Prostate gland (tissue), 2 donors: ENCODE results near the gene FLYWCH1. TPM values are rescaled to one million over a fixed set of nuclear protein-coding genes. Genes with fewer than 3 reads are reported as not detected.

Experiments used
- DNase-seq: peaks from one replicate; pipeline ENCODE4 v3.0.0-alpha.2; 2019; ENCODE audit warnings: low spot score
- H3K27ac ChIP-seq, 2 donors: fragments of 200-600 bp; sonication (generic); 2 replicates each; pipeline ENCODE4 v1.5.1; 2017 to 2019
- H3K27me3 ChIP-seq: fragments of 200-600 bp; sonication (generic); replicated peaks from 2 replicates; pipeline ENCODE4 v1.5.1; 2019; ENCODE audit not compliant: insufficient read depth
- H3K36me3 ChIP-seq, 2 donors: fragments of 200-600 bp; sonication (generic); 1 replicate in 1 of 2; 2 replicates in 1 of 2; pipeline versions ENCODE4 v1.5.1 to v1.8.1; 2017 to 2019
- H3K4me1 ChIP-seq: fragments of 200-600 bp; sonication (generic); replicated peaks from 2 replicates; pipeline ENCODE4 v1.5.1; 2019
- H3K4me3 ChIP-seq, 2 donors: fragments of 200-600 bp; sonication (generic); 2 replicates each; pipeline ENCODE4 v1.5.1; 2017 to 2019
- H3K9me3 ChIP-seq: fragments of 200-600 bp; sonication (generic); 2 replicates; pipeline ENCODE4 v1.5.1; 2017
- POLR2A ChIP-seq: fragments of 450-650 bp; IDR thresholded peaks from one replicate; pipeline ENCODE4 v1.6.1; 2016; ENCODE audit warnings: antibody characterized with exemption, mild to moderate bottlenecking
- POLR2AphosphoS5 ChIP-seq: sonication (generic); formaldehyde crosslinking; IDR thresholded peaks from one replicate; pipeline ENCODE4 v1.6.1; 2017; ENCODE audit warnings: antibody characterized with exemption
- WGBS: methylation state at CpG from one replicate; pipeline ENCODE4 v1.1.5; 2018; 5-methylcytosine and 5-hydroxymethylcytosine counted together
- intact Hi-C: fragments of 100-400 bp; cut with DNase I; formaldehyde crosslinking; loops from one replicate; pipeline ENCODE4 v1.14.2; 2022
- total RNA-seq, 2 donors: library from RNA; depleted of rRNA; stranded (reverse); fragments of >200 nt; gene quantifications; one replicate each; pipeline ENCODE4 v1.1.0, GENCODE V29; 2016
- TF ChIP-seq, protein P1 (sequence below), 4 experiments: fragments of 200-600 bp in 2 of 4; fragments of 450-650 bp in 2 of 4; sonication (generic) in 2 of 4; IDR thresholded peaks; 1 replicate in 3 of 4; 2 replicates in 1 of 4; pipeline ENCODE4 v1.5.1; 2016 to 2019; ENCODE audit warnings: antibody characterized with exemption in 4 of 4, mild to moderate bottlenecking in 2 of 4, moderate library complexity in 2 of 4

Gene FLYWCH1
- total RNA-seq, 2 donors from 2014 or later: 53.0 to 55.6 TPM

DNA sequence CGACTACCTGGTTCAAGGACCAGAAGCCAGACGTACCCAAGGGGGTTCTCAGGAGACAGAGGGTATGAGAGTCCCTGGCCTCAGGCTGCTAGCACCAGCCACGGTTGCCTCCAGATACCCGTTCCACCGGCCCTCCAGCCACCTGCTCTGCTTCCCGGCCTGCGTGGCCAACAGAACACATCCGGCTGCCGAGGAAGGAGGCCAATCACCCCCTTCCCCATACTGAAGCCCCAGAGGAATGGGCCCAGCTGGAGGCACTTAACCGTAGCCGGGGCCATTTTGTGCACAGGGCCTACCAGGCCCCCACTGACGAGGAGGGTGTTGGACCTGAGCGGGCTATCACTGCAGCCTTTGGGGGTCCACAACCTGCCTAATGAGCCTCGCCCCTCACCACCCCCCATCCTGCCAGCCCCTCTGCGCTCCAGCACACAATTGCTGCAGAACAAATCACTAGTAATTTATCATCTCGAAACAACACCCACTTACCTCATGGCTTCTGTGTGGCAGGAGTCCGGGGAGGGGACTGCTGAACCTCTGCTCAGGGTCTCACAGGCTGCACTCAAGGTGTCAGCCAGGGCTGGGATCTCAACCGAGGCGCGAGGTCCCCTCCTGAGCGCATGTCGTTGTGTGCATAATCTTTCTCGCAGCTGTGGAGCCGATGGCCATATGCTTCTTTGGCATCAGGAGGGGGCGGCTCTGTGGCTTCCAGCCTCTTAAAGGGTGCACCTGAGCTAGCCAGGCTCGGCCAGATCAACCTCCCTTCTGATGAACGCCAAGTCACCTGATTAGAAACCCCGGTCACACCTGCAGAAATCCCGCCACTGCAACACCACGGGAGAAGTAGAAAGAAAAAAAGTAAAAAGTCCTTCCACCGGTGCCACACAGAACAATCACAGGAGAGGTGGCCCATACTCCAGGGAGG, 42.2 kb downstream of the FLYWCH1 start:
- Histone ChIP-seq H3K36me3 (no peaks in the 10 kb centered on the region), H3K4me1 (no peaks in the 10 kb centered on the region), H3K4me3 (no peak overlapping the region), H3K27ac (no peak overlapping the region), H3K9me3 (no peaks in the 10 kb centered on the region), H3K27me3 (no peaks in the 10 kb centered on the region)
- 66% methylated on average over 29 of the region's 31 CpGs for WGBS
- no peak for DNase-seq
- TF ChIP-seq POLR2AphosphoS5 (no peak), POLR2A (no peak)
- TF ChIP-seq, protein P1, sequence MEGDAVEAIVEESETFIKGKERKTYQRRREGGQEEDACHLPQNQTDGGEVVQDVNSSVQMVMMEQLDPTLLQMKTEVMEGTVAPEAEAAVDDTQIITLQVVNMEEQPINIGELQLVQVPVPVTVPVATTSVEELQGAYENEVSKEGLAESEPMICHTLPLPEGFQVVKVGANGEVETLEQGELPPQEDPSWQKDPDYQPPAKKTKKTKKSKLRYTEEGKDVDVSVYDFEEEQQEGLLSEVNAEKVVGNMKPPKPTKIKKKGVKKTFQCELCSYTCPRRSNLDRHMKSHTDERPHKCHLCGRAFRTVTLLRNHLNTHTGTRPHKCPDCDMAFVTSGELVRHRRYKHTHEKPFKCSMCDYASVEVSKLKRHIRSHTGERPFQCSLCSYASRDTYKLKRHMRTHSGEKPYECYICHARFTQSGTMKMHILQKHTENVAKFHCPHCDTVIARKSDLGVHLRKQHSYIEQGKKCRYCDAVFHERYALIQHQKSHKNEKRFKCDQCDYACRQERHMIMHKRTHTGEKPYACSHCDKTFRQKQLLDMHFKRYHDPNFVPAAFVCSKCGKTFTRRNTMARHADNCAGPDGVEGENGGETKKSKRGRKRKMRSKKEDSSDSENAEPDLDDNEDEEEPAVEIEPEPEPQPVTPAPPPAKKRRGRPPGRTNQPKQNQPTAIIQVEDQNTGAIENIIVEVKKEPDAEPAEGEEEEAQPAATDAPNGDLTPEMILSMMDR (IDR thresholded peaks at IDR 0.05): no peak
- intact Hi-C loops: no loop called here

DNA sequence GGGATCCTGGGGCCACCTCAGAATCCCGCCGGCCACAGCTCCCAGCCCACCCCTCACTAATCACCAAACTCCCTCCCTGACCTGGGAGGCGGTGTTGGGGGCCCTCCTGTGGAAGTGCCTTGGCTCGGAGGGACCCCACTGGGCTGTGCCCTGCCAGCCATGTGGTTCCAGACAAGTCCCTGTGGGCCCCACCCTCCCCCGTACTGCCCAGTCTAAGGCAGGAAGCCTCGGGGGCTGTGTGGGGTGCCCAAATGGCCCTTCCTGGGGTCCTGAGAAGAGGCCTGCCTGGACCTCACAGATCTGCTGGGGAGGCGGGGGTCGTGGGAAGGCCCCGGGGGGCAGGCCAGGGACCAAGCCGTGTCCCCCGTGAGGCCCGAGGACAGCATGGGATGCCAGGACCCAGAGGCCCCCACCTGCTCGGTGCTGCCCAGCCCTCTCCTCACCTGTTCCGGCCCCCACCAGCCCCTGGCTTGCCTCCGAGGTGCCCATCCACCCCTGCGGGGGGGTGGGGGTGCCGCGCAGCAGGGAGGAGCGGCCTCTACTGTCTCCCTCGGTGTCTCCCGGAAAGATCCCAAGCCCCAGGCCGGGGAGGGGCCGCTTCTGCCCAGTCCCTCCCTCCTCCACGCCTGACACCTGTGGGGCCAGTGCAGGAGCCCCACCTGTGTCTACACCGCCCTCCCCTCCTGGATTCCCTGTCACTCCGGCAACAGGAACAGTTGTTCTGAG, 43.1 kb downstream of the FLYWCH1 start:
- H3K36me3 ChIP-seq: no peaks in the 10 kb centered on the region
- no peaks in the 10 kb centered on the region for H3K4me1 ChIP-seq
- intact Hi-C loops: no loop called here
- no peak overlapping the region for H3K4me3 ChIP-seq
- no peaks in the 10 kb centered on the region for H3K27me3 ChIP-seq
- 42% methylated on average over 26 of the region's 26 CpGs for WGBS
- no peak overlapping the region for H3K27ac ChIP-seq
- no peak for DNase-seq
- H3K9me3 ChIP-seq: no peaks in the 10 kb centered on the region
- TF ChIP-seq, protein P1 (IDR thresholded peaks at IDR 0.05): no peak
- TF ChIP-seq POLR2A: no peak

DNA sequence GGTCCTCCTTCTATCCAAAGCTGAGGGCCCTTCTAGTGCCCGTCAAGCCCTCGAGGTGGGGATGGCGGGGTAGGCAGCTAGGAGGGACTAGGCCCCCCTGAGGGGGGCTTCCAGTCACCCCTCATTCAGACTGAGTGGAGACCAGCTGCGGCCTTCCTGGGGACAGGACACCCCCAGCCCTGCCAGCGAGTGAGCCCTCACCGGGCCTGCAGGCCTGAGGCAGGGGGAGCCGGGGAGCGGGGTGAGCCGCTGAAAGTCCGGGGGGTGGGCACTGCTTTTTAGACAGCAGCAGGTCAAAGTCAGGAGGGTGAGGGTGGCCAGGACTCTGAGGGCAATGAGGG, 43.7 kb downstream of the FLYWCH1 start:
- Histone ChIP-seq H3K9me3 (no peaks in the 10 kb centered on the region), H3K4me3 (no peak overlapping the region), H3K4me1 (no peaks in the 10 kb centered on the region), H3K27me3 (no peaks in the 10 kb centered on the region), H3K36me3 (no peaks in the 10 kb centered on the region), H3K27ac (no peak overlapping the region)
- intact Hi-C loops: no loop called here
- TF ChIP-seq, protein P1 (IDR thresholded peaks at IDR 0.05): no peak
- TF ChIP-seq POLR2A: no peak
- TF ChIP-seq POLR2AphosphoS5: no peak
- WGBS: 47% methylated on average over 9 of the region's 10 CpGs
- DNase-seq: no peak

DNA sequence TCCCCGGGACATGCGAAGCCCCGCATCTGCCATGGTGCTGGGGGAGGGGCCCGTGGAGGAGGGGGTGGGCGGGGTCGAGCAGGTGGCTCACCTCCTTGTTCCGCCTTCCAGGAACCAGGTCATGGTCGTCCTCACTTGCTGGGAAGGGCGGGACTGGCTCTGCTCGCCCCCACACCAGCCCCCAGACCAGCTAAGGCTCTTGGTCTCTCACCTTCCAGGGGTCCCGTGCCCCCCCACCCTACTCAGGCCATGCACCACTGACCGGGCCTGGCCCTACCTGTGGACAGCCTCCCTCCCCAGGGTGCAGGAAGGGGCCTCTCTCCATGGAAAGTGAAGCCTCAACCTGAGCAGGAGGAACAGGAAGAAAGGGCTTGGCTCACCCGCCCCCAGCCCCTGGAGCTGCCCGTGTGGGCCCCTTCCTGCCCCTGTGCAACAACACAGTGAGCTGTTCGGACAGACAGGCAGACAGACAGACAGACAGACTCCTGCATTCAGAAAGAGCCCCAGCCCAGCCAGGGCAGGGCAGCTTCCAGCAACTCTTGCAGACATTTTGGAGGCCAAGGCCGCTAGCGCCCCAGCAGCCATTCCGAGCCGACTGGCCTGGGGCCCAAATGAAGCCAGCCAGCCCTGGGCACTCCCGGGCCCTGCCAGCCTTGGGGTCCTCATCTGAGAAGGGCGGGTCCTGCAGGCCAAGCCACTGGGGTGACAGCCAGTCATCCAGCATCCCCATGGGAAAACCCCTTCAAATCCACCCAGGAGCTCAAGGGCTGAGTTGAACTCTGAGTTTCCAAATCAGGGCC, 44.2 kb downstream of the FLYWCH1 start:
- TF ChIP-seq POLR2AphosphoS5 (no peak), POLR2A (no peak)
- TF ChIP-seq, protein P1 (IDR thresholded peaks at IDR 0.05): no peak
- H3K27me3 ChIP-seq: no peaks in the 10 kb centered on the region
- intact Hi-C loops: no loop called here
- no peak overlapping the region for H3K4me3 ChIP-seq
- WGBS: 41% methylated on average over 21 of the region's 21 CpGs
- H3K27ac ChIP-seq: no peak overlapping the region
- no peak for DNase-seq
- no peaks in the 10 kb centered on the region for H3K4me1 ChIP-seq
- no peaks in the 10 kb centered on the region for H3K9me3 ChIP-seq
- no peaks in the 10 kb centered on the region for H3K36me3 ChIP-seq
